Measurements from ENCODE around the gene PPFIA2.

PPFIA2 gene

DNA sequence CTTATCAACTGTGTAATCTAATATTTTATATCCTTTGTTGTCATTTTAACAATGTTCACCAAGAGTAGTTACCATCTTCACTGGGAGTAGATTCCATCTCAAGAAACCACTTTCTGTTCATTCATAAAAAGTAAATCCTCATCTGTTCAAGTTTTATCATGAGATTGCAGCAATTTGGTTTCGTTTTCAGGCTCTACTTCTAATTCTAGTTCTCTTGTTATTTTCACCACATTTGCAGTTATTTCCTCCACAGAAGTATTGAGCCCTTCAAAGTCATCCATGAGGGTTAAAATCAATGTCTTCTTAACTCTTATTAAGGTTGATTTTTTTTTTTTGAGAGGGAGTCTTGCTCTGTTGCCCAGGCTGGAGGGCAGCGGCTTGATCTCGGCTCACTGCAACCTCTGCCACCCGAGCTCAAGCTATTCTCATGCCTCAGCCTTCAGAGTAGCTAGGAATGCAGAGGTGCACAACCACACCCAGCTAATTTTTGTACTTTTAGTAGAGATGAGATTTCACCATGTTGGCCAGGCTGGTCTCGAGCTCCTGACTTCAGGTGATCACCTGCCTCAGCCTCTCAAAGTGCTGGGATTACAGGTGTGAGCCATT is 404.7 kb downstream of the PPFIA2 start:
- DNase-seq (ENCODE audit: low read depth in 2 of 2), result no peak

DNA sequence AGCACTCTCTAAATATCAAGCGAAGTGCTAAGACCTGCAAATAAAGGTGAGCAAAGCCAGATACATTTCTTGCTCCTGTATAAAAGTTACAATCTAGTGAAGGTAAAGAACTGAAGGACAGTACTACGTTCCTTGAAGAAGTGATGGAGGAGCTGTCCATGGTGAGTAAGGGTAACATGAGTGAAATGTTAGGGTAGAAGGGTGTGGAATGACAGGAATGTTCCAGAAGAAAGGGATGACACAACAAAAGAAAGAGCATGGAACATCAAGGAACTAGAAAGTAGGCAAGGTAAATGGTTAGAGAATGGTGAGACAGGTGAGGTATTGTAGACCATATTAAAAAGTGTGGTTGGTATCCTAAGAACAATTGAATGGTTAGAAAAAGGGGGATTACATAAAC is 408.8 kb downstream of the PPFIA2 start:
- DNase-seq (ENCODE audit: low read depth in 2 of 2), result no peak

- no peak for DNase-seq (ENCODE audit: low read depth in 2 of 2)
These were observed 411.7 kb downstream of the PPFIA2 start for GRCh38 chr12:81347404-81347803.

DNA sequence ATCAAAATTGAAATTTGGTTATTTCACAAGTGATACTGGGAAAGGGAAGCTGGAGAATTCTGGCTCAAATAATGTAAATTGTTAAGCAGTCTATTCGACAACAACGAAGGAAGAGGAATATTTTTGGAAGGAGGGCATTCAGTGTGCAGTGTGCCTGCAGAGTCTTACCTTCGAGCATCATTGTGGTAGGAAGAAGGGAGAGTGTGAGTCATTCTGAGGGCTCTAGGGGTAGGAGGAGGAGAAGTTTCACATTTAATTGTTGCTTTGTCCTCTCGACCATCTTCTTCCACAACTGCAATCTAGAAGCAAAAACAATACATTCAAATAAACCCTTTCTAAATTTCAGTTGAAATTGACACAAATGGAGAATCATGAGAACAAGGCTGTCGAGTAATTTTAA is 418.2 kb downstream of the PPFIA2 start:
- DNase-seq (ENCODE audit: low read depth in 2 of 2), result no peak

- DNase-seq (ENCODE audit: low read depth in 2 of 2), result no peak
These were observed 420.1 kb downstream of the PPFIA2 start for GRCh38 chr12:81339071-81339470.

- no peak for DNase-seq (ENCODE audit: low read depth in 2 of 2)
These were observed 421.3 kb downstream of the PPFIA2 start for GRCh38 chr12:81337886-81338285.

DNA sequence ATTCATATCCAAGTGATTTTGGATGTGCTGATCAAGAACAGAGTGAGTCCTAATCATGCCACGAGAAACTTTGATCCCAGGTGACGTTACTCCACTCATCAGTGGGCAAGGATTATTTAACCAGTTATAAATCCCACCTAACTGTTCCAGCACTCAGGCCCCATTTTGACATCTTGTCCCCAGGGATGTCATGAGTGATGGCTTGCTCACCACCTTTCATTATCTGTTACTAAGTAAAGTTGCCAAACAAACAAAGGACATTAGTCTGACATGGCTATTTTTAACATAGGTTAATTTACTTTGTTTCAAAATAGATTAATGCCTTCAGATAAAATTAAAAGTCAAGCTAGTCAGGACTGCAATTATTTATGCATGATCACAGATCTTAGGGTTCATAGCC is 425.3 kb downstream of the PPFIA2 start:
- DNase-seq (ENCODE audit: low read depth in 2 of 2), result no peak

- DNase-seq (ENCODE audit: low read depth in 2 of 2), result no peak
These were observed 427.1 kb downstream of the PPFIA2 start for GRCh38 chr12:81332054-81332453.

DNA sequence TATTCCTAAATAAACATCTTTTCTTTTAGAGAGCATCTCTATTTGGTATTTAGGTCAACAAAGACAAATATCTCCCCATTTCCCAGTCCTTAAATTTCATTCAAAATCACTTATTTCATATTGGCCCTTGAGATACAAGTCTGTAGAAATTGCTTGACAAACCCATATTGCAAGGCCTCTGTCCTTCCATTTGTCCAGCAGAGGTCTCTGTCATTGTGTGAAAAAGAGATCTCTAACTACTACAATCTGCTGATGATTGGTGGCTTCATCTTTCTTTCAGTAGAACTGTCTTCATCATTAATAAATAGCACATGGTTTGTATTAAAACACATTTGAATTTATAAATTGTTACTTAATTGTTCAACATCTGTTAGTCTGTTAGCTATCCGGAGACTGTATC is 428.7 kb downstream of the PPFIA2 start:
- no peak for DNase-seq (ENCODE audit: low read depth in 2 of 2)

- DNase-seq (ENCODE audit: low read depth in 2 of 2), result no peak
These were observed 430.1 kb downstream of the PPFIA2 start for GRCh38 chr12:81329085-81329484.

- DNase-seq (ENCODE audit: low read depth in 2 of 2), result no peak
These were observed 431.7 kb downstream of the PPFIA2 start for GRCh38 chr12:81327425-81327824.

- no peak for DNase-seq (ENCODE audit: low read depth in 2 of 2)
These were observed 434.1 kb downstream of the PPFIA2 start for GRCh38 chr12:81325086-81325485.

DNA sequence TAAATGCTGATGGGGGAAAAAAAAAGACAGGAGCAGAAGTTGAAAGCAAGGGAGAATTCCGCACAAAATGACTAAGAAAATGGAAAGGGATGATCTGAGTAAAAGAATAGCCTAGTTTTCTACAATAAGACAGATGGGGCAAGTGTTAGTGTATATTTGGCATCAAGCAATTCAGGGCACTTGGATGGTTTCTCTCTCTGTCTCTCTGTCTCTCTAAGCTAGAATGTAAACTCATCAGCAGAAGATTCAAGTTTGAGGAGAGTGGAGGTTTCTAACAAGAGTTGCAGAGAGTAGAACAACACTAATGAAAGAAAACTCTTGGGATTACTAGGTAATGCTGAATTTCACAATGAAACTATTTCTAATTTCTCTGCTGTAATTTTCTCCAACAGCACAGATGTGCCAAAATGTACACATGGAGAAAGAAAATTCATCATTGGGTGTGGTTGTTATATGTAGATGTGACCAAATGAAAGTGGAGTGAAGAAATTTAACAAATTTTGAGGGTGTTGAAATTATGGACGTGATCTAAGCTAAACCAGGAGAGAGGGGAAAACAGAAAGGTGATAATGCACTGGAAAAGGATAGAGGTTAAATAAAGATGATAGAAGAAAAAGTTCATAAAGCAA is 444.1 kb downstream of the PPFIA2 start:
- DNase-seq (ENCODE audit: low read depth in 2 of 2), result no peak

DNA sequence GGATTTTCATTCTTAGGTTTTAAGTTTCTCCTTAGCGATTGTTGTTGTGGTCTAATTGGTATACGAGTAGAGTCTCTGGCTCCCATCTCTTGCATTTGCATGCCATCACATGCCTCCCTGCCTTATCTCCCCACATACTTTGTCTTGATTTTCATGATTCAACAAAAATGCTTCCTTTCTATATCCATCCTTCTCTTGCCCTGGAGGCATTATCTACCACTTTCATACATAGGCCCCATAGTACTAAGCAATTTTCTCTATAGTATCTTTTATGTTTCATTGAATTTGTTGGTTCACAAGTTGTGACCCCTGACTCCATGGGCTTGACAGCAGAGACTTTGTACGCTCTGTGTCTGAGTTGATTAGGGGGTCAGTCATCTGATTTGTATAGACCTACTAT is 455.2 kb downstream of the PPFIA2 start:
- no peak for DNase-seq (ENCODE audit: low read depth in 2 of 2)

- DNase-seq (ENCODE audit: low read depth in 2 of 2), result no peak
These were observed 458.7 kb downstream of the PPFIA2 start for GRCh38 chr12:81300454-81300853.

DNA sequence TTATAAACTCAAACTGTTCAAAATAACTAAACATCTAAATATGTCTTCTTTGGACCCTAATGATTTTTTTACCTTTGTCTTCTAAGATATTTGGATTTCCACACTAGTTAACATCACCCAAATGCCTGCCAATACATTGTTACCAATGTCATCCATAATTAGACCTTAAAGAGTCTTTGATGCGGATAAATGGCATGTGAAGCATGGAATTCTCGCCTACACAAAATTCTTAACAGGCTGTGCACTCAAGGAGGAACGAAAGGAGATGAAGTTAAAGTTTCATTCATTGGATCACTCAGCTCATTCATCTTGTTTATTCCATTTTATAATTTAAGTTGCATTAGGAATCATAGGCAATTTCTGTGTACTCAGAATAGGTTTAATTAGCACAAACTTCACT is 461.5 kb downstream of the PPFIA2 start:
- DNase-seq (ENCODE audit: low read depth in 2 of 2), result no peak

DNA sequence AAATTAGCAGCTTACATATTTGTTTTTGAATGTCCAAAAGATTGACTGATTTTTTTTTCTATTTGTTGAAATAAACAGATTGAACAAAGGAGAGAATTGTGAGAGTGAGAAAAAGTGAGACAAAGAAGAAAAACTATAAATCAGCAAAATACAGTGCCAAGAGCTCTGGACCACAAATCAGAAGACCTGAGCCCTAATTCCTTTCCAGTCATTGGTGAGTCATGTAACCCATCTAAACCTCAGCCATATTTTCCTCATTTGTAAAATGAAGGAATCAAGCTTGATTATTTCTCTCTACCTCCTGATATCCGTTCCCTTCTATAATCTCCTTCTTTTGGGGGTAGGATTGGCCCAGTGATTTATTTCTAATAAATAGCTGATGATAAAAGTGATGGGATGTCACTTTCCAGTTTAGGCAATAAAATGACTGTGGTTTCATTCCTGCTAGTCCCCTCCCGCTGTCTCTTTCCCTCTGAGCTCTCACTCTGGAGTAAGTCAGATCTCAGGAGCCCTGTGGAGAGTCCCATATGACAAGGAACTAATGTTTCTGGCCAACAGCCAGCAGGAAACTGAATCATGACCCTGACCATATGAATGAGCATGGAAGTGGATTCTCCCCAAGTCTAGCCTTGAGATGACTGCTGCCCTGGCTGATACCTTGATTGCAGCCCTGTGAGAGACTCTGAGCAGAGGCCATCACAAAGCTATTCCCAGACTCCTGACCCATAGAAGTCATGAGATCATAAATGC is 462.4 kb downstream of the PPFIA2 start:
- no peak for DNase-seq (ENCODE audit: low read depth in 2 of 2)

GRCh38 chr12:81295251-81295650 is 463.9 kb downstream of the PPFIA2 start:
- DNase-seq (ENCODE audit: low read depth in 2 of 2), result no peak

DNA sequence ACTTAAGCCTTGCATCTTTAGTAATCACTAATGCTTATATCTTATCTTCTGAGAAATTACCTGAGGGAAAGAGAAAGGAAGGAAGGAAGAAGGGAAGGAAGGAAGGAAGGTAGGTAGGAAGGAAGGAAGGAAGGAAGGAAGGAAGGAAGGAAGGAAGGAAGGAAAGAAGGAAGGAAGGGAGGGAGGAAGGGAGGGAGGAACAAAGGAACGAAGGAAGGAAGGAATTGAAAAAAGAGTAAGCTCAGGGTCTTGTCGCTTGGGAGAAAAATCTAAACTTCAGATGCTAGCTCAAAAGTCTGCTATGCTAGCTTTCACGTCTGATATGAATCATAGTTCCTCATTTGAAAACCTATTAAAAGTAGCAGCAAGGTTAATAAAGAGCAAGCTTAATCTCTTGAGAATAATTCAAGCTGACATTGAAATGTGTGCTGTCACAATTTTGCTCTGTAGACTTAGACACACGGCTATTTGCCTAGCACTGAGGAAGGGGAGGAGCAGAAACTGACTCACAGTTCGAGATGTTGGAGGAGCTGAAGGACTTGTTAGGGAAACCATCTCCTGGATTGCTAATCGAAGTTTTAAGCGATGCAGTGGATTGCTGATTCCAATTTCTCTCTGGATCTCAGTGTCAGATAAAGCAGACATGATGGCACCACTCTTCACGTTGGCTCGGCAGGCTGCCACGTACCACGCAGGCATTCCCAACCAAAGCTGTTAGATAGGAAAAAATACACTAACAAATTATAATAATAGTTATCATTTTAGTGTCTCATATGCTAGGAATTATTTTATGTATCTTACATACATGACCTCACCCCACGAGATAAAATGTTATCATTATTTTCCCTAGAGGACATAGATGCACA is 464.6 kb downstream of the PPFIA2 start:
- no peak for DNase-seq (ENCODE audit: low read depth in 2 of 2)

GRCh38 chr12:81288651-81289050 is 470.5 kb downstream of the PPFIA2 start:
- DNase-seq (ENCODE audit: low read depth in 2 of 2), result no peak

DNA sequence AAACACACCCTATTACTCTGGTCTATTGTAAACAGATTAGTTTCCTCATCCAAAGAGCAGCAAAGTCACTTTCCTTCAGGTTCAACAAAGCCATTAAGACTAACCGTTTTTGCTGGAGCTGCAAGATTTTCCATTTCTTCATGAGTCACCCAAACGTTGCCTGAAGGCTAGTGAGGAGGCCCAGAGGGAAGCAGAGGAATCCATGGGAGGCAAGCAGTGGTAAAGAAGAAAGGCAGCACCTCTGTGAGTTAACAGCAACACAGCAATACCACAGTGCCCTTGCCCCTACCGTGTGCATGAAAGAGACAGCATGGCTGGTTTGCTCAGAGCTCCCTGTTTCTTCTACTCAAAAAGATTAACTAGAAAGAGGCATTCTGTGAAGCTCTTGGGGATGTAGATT is 475.0 kb downstream of the PPFIA2 start:
- no peak for DNase-seq (ENCODE audit: low read depth in 2 of 2)
